Tibial artery (tissue), 4 donors: ENCODE data around the gene STRIP2.

ENCODE experiments used
- DNase-seq, 2 donors: peaks; one replicate each; pipeline ENCODE4 v3.0.0-alpha.2; 2019
- H3K27ac ChIP-seq, 2 donors: fragments of 200-600 bp; sonication (generic) in 1 of 2; 1 replicate in 1 of 2; 2 replicates in 1 of 2; pipeline ENCODE4 v1.5.1; 2018 to 2019; ENCODE audit warnings: mild to moderate bottlenecking in 1 of 2
- H3K27me3 ChIP-seq, 2 donors: fragments of 200-600 bp; sonication (generic) in 1 of 2; one replicate each; pipeline versions ENCODE4 v1.5.1 to v1.6.0; 2016 to 2019
- H3K36me3 ChIP-seq, 3 donors: fragments of 200-600 bp; sonication (generic) in 2 of 3; one replicate each; pipeline ENCODE4 v1.5.1; 2016 to 2019; ENCODE audit warnings: mild to moderate bottlenecking in 2 of 3
- H3K4me1 ChIP-seq, 4 donors: fragments of 200-600 bp; sonication (generic) in 2 of 4; 1 replicate in 3 of 4; 2 replicates in 1 of 4; pipeline ENCODE4 v1.5.1; 2016 to 2019
- H3K4me3 ChIP-seq, 2 donors: fragments of 200-600 bp; sonication (generic) in 1 of 2; 1 replicate in 1 of 2; 2 replicates in 1 of 2; pipeline ENCODE4 v1.5.1; 2018 to 2019; ENCODE audit warnings: mild to moderate bottlenecking in 2 of 2
- H3K9me3 ChIP-seq, 3 donors: fragments of 200-600 bp; sonication (generic) in 1 of 3; one replicate each; pipeline ENCODE4 v1.5.1; 2016 to 2019
- CTCF ChIP-seq, 2 experiments: fragments of 200-600 bp in 1 of 2; fragments of 450-650 bp in 1 of 2; IDR thresholded peaks; one replicate each; pipeline ENCODE4 v1.5.1; 2017 to 2019; ENCODE audit warnings: antibody characterized with exemption in 2 of 2, mild to moderate bottlenecking in 1 of 2, moderate library complexity in 1 of 2
- intact Hi-C: fragments of 100-400 bp; cut with DNase I; formaldehyde crosslinking; loops from one replicate; pipeline ENCODE4 v1.15.0; 2023; ENCODE audit warnings: low total_unique reads

STRIP2 gene

DNA sequence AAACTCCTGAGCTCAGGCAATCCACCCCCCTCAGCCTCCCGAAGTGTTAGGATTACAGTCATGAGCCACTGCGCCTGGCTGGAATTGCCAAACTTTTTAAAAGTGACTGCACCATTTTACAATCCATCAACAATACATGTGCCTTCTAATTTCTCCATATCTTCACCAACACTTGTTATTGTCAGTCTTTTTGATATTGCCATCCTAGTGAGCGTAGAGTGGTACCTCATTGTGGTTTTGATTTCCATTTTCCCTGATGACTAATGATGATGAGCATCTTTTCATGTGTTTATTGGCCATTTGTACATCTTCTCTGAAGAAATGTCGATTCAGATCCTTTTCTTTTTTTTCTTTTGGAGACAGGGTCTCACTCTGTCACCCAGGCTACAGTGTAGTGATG, 21.7 kb upstream of the STRIP2 start:
- intact Hi-C loops: no loop called here
- DNase-seq: no peak
- peaks cover 0 to 10% (median 0%) of the 10 kb centered on the region in 3 donors for H3K9me3 ChIP-seq
- H3K27me3 ChIP-seq: no peaks in the 10 kb centered on the region
- no peak for TF ChIP-seq CTCF (IDR thresholded peaks at IDR 0.05)
- H3K4me1 ChIP-seq: no peaks in the 10 kb centered on the region
- peaks cover 16 to 63% (median 26%) of the 10 kb centered on the region in 3 donors for H3K36me3 ChIP-seq
- no peak overlapping the region for H3K27ac ChIP-seq
- H3K4me3 ChIP-seq: no peak overlapping the region

DNA sequence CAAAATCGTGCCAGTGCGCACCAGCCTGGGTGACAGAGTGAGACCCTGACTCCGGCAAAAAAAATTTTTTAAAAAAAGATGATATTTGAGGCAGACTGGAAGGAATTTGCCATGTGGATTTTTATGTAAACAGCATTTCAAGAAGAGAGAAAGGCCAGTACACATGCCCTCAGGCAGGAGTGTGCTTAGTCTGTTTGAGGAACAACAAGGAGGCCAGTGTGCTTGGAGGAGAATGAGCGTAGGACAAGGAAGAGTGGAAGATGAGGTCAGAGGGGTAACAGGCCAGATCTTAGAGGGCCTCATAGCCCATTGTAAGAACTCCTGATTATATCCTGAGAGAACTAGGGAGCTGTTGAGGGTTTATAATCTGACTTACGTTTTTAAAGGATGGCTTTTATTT, 17.2 kb upstream of the STRIP2 start:
- no peak for TF ChIP-seq CTCF (IDR thresholded peaks at IDR 0.05)
- DNase-seq: no peak
- Histone ChIP-seq H3K27me3 (no peaks in the 10 kb centered on the region), H3K4me1 (peaks cover 0 to 4% (median 0%) of the 10 kb centered on the region in 4 donors), H3K36me3 (peaks cover 11 to 27% (median 14%) of the 10 kb centered on the region in 3 donors), H3K9me3 (peaks cover 0 to 8% (median 0%) of the 10 kb centered on the region in 3 donors), H3K4me3 (no peak overlapping the region), H3K27ac (no peak overlapping the region)
- intact Hi-C loops: no loop called here

DNA sequence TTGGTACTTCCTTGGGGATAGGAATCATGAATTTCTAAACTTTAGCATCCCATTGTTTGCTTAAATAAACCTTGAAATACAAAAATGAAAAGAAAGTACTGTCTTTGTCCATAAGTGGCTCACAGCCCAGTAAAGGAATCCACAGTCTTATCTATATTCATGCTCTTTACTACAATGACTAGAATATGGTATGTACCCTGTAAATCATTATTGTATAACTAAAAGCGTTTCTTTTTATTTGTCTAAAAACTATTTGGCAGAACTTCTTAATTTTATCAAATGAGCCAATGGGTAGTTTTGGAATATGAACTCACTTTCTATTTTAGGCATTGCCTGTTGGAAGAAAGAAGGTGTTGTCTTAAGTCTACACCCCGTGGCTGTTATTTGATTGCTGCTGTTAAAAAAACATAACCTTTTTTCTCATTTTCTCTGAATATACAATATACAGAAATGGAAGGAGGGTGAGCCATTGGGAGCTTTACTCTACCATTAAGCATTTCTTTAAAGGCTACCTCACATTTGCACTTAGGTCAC, 12.4 kb upstream of the STRIP2 start:
- no peak for DNase-seq
- intact Hi-C loops: no loop called here
- H3K4me3 ChIP-seq: no peak overlapping the region
- peaks cover 15 to 20% (median 15%) of the 10 kb centered on the region in 3 donors for H3K36me3 ChIP-seq
- H3K9me3 ChIP-seq: no peaks in the 10 kb centered on the region
- H3K27ac ChIP-seq: no peak overlapping the region
- H3K27me3 ChIP-seq: no peaks in the 10 kb centered on the region
- H3K4me1 ChIP-seq: peaks cover 0 to 4% (median 0%) of the 10 kb centered on the region in 4 donors
- no peak for TF ChIP-seq CTCF (IDR thresholded peaks at IDR 0.05)

DNA sequence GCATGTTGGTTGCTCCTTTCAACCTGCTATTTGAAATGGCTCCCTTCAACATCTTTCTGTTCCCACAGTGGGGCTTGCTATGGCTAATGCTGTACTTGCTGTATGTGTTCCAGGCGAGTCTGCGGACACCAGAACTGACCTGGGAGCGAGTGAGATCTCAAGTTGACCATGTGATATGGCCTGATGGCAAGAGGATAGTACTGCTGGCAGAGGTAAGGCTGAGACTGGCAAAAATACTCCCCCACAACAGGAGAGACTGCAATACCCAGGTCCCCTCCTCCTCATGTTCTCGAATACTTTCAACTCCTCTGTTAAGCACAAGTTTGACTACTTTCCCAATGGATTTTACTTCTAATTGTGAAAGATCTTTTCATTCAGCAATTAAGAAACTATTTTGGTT, 11.5 kb upstream of the STRIP2 start:
- H3K9me3 ChIP-seq: no peaks in the 10 kb centered on the region
- peaks cover 22 to 24% (median 23%) of the 10 kb centered on the region in 3 donors for H3K36me3 ChIP-seq

GRCh38 chr7:129423700-129424410, 10.4 kb upstream of the STRIP2 start:
- TF ChIP-seq CTCF (IDR thresholded peaks at IDR 0.05): no peak
- no peak for DNase-seq
- no peaks in the 10 kb centered on the region for H3K9me3 ChIP-seq
- no peak overlapping the region for H3K27ac ChIP-seq
- intact Hi-C loops: no loop called here
- H3K4me1 ChIP-seq: peaks cover 0 to 4% (median 0%) of the 10 kb centered on the region in 4 donors
- H3K4me3 ChIP-seq: no peak overlapping the region
- peaks cover 23 to 25% (median 24%) of the 10 kb centered on the region in 3 donors for H3K36me3 ChIP-seq
- H3K27me3 ChIP-seq: no peaks in the 10 kb centered on the region

More for the DNA sequence above, 11.5 kb upstream of the STRIP2 start:
- no peak for DNase-seq
- H3K27me3 ChIP-seq: no peaks in the 10 kb centered on the region
- H3K27ac ChIP-seq: no peak overlapping the region
- H3K4me3 ChIP-seq: no peak overlapping the region
- intact Hi-C loops: no loop called here
- no peak for TF ChIP-seq CTCF (IDR thresholded peaks at IDR 0.05)
- H3K4me1 ChIP-seq: peaks cover 0 to 4% (median 0%) of the 10 kb centered on the region in 4 donors
